Ovary (tissue), 3 donors: ENCODE data around the gene KCTD3.

Experiments used
- EP300 ChIP-seq: sonication (generic); formaldehyde crosslinking; IDR thresholded peaks from one replicate; pipeline ENCODE4 v1.6.1; 2017; ENCODE audit warnings: antibody characterized with exemption
- POLR2A ChIP-seq: fragments of 450-650 bp; IDR thresholded peaks from one replicate; pipeline ENCODE4 v1.6.1; 2017; ENCODE audit warnings: antibody characterized with exemption, mild to moderate bottlenecking, moderate library complexity
- TF ChIP-seq, protein P1 (sequence below), 3 donors: fragments of 450-650 bp in 2 of 3; fragments of 200-600 bp in 1 of 3; IDR thresholded peaks; one replicate each; pipeline versions ENCODE4 v1.5.1 to v1.8.0; 2016 to 2022; ENCODE audit warnings: antibody characterized with exemption in 3 of 3, mild to moderate bottlenecking in 1 of 3
- donor health status: DM: no; HTN: no; CAD: no.

DNA sequence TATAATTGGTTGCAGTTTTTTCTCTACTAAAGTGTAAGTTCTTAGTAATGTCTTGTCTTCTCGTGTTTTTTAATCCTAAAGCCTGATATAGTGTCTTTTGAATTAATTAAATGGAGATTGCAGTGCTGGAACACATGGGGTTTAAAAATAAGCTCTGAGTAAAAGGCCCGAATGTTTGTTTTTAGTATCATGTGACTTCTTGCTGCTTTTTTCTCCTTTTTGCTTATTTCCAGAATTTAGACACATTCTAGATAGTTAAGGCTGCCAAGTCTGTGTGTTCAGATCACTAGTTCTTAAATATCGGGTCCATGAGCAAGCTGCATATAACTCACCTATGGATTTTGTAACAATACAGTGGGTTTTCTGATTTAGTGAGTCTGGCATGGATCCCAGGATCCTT, 27.5 kb downstream of the KCTD3 start:
- TF ChIP-seq POLR2A (no peak), EP300 (no peak)
- TF ChIP-seq, protein P1, sequence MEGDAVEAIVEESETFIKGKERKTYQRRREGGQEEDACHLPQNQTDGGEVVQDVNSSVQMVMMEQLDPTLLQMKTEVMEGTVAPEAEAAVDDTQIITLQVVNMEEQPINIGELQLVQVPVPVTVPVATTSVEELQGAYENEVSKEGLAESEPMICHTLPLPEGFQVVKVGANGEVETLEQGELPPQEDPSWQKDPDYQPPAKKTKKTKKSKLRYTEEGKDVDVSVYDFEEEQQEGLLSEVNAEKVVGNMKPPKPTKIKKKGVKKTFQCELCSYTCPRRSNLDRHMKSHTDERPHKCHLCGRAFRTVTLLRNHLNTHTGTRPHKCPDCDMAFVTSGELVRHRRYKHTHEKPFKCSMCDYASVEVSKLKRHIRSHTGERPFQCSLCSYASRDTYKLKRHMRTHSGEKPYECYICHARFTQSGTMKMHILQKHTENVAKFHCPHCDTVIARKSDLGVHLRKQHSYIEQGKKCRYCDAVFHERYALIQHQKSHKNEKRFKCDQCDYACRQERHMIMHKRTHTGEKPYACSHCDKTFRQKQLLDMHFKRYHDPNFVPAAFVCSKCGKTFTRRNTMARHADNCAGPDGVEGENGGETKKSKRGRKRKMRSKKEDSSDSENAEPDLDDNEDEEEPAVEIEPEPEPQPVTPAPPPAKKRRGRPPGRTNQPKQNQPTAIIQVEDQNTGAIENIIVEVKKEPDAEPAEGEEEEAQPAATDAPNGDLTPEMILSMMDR (IDR thresholded peaks at IDR 0.05) = no peak
